ENCODE results near the gene DTYMK.

Gene DTYMK

GRCh38 chr2:241724975-241725870 lies 38.6 kb upstream of the DTYMK start:
- H3K4me2 ChIP-seq (ENCODE audit: low read length): no peak overlapping the region
- no peak overlapping the region for H4K8ac ChIP-seq (ENCODE audit: low read depth, low read length)
- no peaks in the 10 kb centered on the region for H3K4me1 ChIP-seq (ENCODE audit: control insufficient read depth, low read depth, low read length)
- H3K23ac ChIP-seq (ENCODE audit: low read length): no peak overlapping the region
- no peaks in the 10 kb centered on the region for H3K27me3 ChIP-seq (ENCODE audit: insufficient read depth, low read length, poor library complexity)
- no peak overlapping the region for H4K5ac ChIP-seq (ENCODE audit: low read length)
- no peak overlapping the region for H3K4ac ChIP-seq (ENCODE audit: low read depth, low read length)
- no peak overlapping the region for H2AK5ac ChIP-seq (ENCODE audit: low read length)
- H3K27ac ChIP-seq (ENCODE audit: low read depth, low read length): no peak overlapping the region
- H3K56ac ChIP-seq (ENCODE audit: low read length): no peak overlapping the region
- no peak overlapping the region for H3K4me3 ChIP-seq (ENCODE audit: low read length)
- H3K79me2 ChIP-seq (ENCODE audit: control insufficient read depth, insufficient read depth, low read length): no peaks in the 10 kb centered on the region
- H2BK15ac ChIP-seq (replicated peaks; ENCODE audit: low read depth): no peak overlapping the region
- no peak overlapping the region for H2BK5ac ChIP-seq (ENCODE audit: low read length)
- no peak overlapping the region for H3K18ac ChIP-seq (ENCODE audit: low read length)
- peaks cover 22% of the 10 kb centered on the region for H3K36me3 ChIP-seq (ENCODE audit: control insufficient read depth, insufficient read depth, low read length)
- no peaks in the 10 kb centered on the region for H3K79me1 ChIP-seq (ENCODE audit: low read length)
- WGBS (ENCODE audit: extremely low coverage, insufficient coverage, low lambda C conversion rate): no CpG with 5 or more reads among the region's 76 CpGs
- H2BK120ac ChIP-seq (ENCODE audit: low read depth, low read length): no peak overlapping the region
- no peak overlapping the region for H3K9ac ChIP-seq (ENCODE audit: low read length)
- no peak for DNase-seq

DNA sequence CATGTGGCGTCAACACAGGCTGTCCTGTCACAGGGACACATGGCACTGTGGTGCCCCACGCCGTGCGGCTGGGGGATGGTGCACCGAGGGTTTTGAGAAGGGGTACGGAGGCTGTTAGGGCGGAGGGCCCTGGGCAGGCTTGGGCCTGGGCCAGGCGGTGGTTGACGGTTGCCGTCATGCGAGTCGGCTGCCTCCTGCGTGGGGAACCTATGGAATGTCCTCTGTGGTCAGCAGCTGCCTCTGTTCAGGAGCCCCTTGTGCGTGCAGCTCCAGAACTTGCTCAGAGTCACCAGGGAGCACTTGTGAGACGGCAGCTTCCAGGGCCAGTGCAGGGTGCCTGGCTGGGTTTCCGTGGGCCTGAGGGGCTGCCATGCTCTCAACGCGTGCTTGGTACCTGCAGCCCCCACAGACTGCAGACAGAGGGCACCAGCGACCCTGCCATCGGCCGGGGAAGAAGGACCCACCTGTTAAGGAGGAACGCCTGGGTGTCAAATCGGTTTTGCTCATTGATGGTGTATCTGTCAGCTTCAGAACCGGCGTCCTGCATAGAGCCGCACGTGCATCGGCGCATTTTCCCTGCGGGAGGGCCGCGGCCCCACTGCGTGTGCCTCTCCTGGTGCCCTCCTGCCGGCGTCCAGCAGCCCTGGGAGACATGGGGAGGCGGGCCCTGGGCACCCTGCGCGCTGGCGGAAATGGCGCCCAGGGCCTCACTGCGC lies 37.8 kb upstream of the DTYMK start:
- H2BK15ac ChIP-seq (replicated peaks; ENCODE audit: low read depth): no peak overlapping the region
- no peaks in the 10 kb centered on the region for H3K79me1 ChIP-seq (ENCODE audit: low read length)
- no peaks in the 10 kb centered on the region for H3K4me1 ChIP-seq (ENCODE audit: control insufficient read depth, low read depth, low read length)
- no peak overlapping the region for H3K56ac ChIP-seq (ENCODE audit: low read length)
- H3K27me3 ChIP-seq (ENCODE audit: insufficient read depth, low read length, poor library complexity): no peaks in the 10 kb centered on the region
- H3K79me2 ChIP-seq (ENCODE audit: control insufficient read depth, insufficient read depth, low read length): no peaks in the 10 kb centered on the region
- peaks cover 26% of the 10 kb centered on the region for H3K36me3 ChIP-seq (ENCODE audit: control insufficient read depth, insufficient read depth, low read length)
- H3K4ac ChIP-seq (ENCODE audit: low read depth, low read length): no peak overlapping the region
- H4K5ac ChIP-seq (ENCODE audit: low read length): no peak overlapping the region
- no peak overlapping the region for H4K8ac ChIP-seq (ENCODE audit: low read depth, low read length)
- peak; percentile 42 for DNase-seq
- no CpG with 5 or more reads among the region's 41 CpGs for WGBS (ENCODE audit: extremely low coverage, insufficient coverage, low lambda C conversion rate)
- no peak overlapping the region for H3K4me3 ChIP-seq (ENCODE audit: low read length)
- H3K27ac ChIP-seq (ENCODE audit: low read depth, low read length): no peak overlapping the region
- H3K4me2 ChIP-seq (ENCODE audit: low read length): no peak overlapping the region
- H2BK5ac ChIP-seq (ENCODE audit: low read length): no peak overlapping the region
- no peak overlapping the region for H3K18ac ChIP-seq (ENCODE audit: low read length)
- no peak overlapping the region for H3K9ac ChIP-seq (ENCODE audit: low read length)
- no peak overlapping the region for H2AK5ac ChIP-seq (ENCODE audit: low read length)
- no peak overlapping the region for H3K23ac ChIP-seq (ENCODE audit: low read length)
- H2BK120ac ChIP-seq (ENCODE audit: low read depth, low read length): no peak overlapping the region

GRCh38 chr2:241722896-241723454 lies 36.4 kb upstream of the DTYMK start:
- Histone ChIP-seq H3K23ac (ENCODE audit: low read length) (no peak overlapping the region), H3K79me2 (ENCODE audit: control insufficient read depth, insufficient read depth, low read length) (no peaks in the 10 kb centered on the region), H3K4me3 (ENCODE audit: low read length) (peak overlapping the region; percentile 2), H3K79me1 (ENCODE audit: low read length) (no peaks in the 10 kb centered on the region), H2BK15ac (replicated peaks; ENCODE audit: low read depth) (no peak overlapping the region), H3K27me3 (ENCODE audit: insufficient read depth, low read length, poor library complexity) (no peaks in the 10 kb centered on the region), H3K18ac (ENCODE audit: low read length) (no peak overlapping the region), H3K4me2 (ENCODE audit: low read length) (no peak overlapping the region), H3K56ac (ENCODE audit: low read length) (no peak overlapping the region), H3K27ac (ENCODE audit: low read depth, low read length) (no peak overlapping the region), H2AK5ac (ENCODE audit: low read length) (no peak overlapping the region), H2BK120ac (ENCODE audit: low read depth, low read length) (no peak overlapping the region), H3K36me3 (ENCODE audit: control insufficient read depth, insufficient read depth, low read length) (peaks cover 26% of the 10 kb centered on the region), H3K4me1 (ENCODE audit: control insufficient read depth, low read depth, low read length) (no peaks in the 10 kb centered on the region), H3K9ac (ENCODE audit: low read length) (no peak overlapping the region), H3K4ac (ENCODE audit: low read depth, low read length) (no peak overlapping the region), H4K8ac (ENCODE audit: low read depth, low read length) (no peak overlapping the region), H2BK5ac (ENCODE audit: low read length) (no peak overlapping the region), H4K5ac (ENCODE audit: low read length) (no peak overlapping the region)
- no CpG with 5 or more reads among the region's 21 CpGs for WGBS (ENCODE audit: extremely low coverage, insufficient coverage, low lambda C conversion rate)
- DNase-seq: no peak

GRCh38 chr2:241721852-241722251 lies 35.2 kb upstream of the DTYMK start:
- Histone ChIP-seq H3K36me3 (ENCODE audit: control insufficient read depth, insufficient read depth, low read length) (peaks cover 26% of the 10 kb centered on the region), H2BK120ac (ENCODE audit: low read depth, low read length) (no peak overlapping the region)

DNA sequence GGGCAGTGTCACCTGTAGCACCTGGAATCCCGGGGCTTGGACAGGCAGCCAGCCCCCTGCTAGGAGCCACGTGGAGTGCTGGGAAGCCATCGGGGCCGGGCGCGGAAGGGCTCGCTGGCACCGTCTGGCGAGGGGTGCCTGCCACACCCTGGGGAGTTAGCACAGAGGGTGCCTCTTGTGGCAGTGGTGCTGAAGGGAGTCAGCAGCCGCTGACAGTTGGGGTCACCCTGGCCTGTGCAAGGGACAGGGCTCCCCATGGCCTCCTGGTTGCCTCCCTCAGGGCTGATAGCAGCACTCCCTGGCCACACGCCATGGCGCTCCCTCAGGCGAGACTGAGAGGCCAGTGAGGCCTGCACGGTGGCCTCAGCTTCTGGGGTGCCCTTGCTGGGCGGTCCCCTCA lies 33.9 kb upstream of the DTYMK start:
- H3K27ac ChIP-seq (ENCODE audit: low read depth, low read length): no peak overlapping the region
- H4K5ac ChIP-seq (ENCODE audit: low read length): no peak overlapping the region
- H2BK5ac ChIP-seq (ENCODE audit: low read length): no peak overlapping the region
- DNase-seq: no peak
- H3K4me3 ChIP-seq (ENCODE audit: low read length): no peak overlapping the region
- H3K36me3 ChIP-seq (ENCODE audit: control insufficient read depth, insufficient read depth, low read length): peaks cover 28% of the 10 kb centered on the region
- no peaks in the 10 kb centered on the region for H3K79me2 ChIP-seq (ENCODE audit: control insufficient read depth, insufficient read depth, low read length)
- H3K9ac ChIP-seq (ENCODE audit: low read length): no peak overlapping the region
- H3K4me1 ChIP-seq (ENCODE audit: control insufficient read depth, low read depth, low read length): no peaks in the 10 kb centered on the region
- no peak overlapping the region for H2BK120ac ChIP-seq (ENCODE audit: low read depth, low read length)
- no CpG with 5 or more reads among the region's 15 CpGs for WGBS (ENCODE audit: extremely low coverage, insufficient coverage, low lambda C conversion rate)
- H3K4me2 ChIP-seq (ENCODE audit: low read length): no peak overlapping the region
- H3K27me3 ChIP-seq (ENCODE audit: insufficient read depth, low read length, poor library complexity): no peaks in the 10 kb centered on the region
- H2AK5ac ChIP-seq (ENCODE audit: low read length): no peak overlapping the region
- H2BK15ac ChIP-seq (replicated peaks; ENCODE audit: low read depth): no peak overlapping the region
- no peaks in the 10 kb centered on the region for H3K79me1 ChIP-seq (ENCODE audit: low read length)
- H3K18ac ChIP-seq (ENCODE audit: low read length): no peak overlapping the region
- no peak overlapping the region for H3K23ac ChIP-seq (ENCODE audit: low read length)
- H3K56ac ChIP-seq (ENCODE audit: low read length): no peak overlapping the region
- H4K8ac ChIP-seq (ENCODE audit: low read depth, low read length): no peak overlapping the region
- H3K4ac ChIP-seq (ENCODE audit: low read depth, low read length): no peak overlapping the region

More at GRCh38 chr2:241721852-241722251, 35.2 kb upstream of the DTYMK start:
- H3K27me3 ChIP-seq (ENCODE audit: insufficient read depth, low read length, poor library complexity): no peaks in the 10 kb centered on the region
- no peak overlapping the region for H2AK5ac ChIP-seq (ENCODE audit: low read length)
- no peak for DNase-seq
- no peak overlapping the region for H3K9ac ChIP-seq (ENCODE audit: low read length)
- H2BK15ac ChIP-seq (replicated peaks; ENCODE audit: low read depth): no peak overlapping the region
- H4K8ac ChIP-seq (ENCODE audit: low read depth, low read length): no peak overlapping the region
- no peak overlapping the region for H2BK5ac ChIP-seq (ENCODE audit: low read length)
- no peaks in the 10 kb centered on the region for H3K79me1 ChIP-seq (ENCODE audit: low read length)
- H3K27ac ChIP-seq (ENCODE audit: low read depth, low read length): no peak overlapping the region
- no CpG with 5 or more reads among the region's 12 CpGs for WGBS (ENCODE audit: extremely low coverage, insufficient coverage, low lambda C conversion rate)
- H3K18ac ChIP-seq (ENCODE audit: low read length): no peak overlapping the region
- no peak overlapping the region for H3K56ac ChIP-seq (ENCODE audit: low read length)
- H3K4ac ChIP-seq (ENCODE audit: low read depth, low read length): no peak overlapping the region
- H3K23ac ChIP-seq (ENCODE audit: low read length): no peak overlapping the region
- no peaks in the 10 kb centered on the region for H3K79me2 ChIP-seq (ENCODE audit: control insufficient read depth, insufficient read depth, low read length)
- no peak overlapping the region for H4K5ac ChIP-seq (ENCODE audit: low read length)
- H3K4me2 ChIP-seq (ENCODE audit: low read length): no peak overlapping the region
- H3K4me1 ChIP-seq (ENCODE audit: control insufficient read depth, low read depth, low read length): no peaks in the 10 kb centered on the region
- H3K4me3 ChIP-seq (ENCODE audit: low read length): no peak overlapping the region

Measured in mesendoderm (in vitro differentiated cells).